HepG2 (cell line): ENCODE results near the gene PDIA4. TPM values are rescaled to one million over a fixed set of nuclear protein-coding genes. Genes with fewer than 3 reads are reported as not detected.

Source experiments
- CREB1 ChIP-seq, 2 experiments: fragments of 450-650 bp in 1 of 2; IDR thresholded peaks; 2 replicates each; pipeline ENCODE4 v1.6.1; 2016 to 2017; ENCODE audit warnings: control low read depth in 1 of 2, mild to moderate bottlenecking in 1 of 2, missing compliant biosample characterization in 1 of 2, missing genetic modification characterization in 1 of 2
- DRAP1 ChIP-seq: IDR thresholded peaks from 2 replicates; pipeline ENCODE4 v1.6.1; 2016; ENCODE audit warnings: missing genetic modification reagents, missing compliant biosample characterization
- EHMT2 ChIP-seq: fragments of 200-600 bp; sonication (generic); IDR thresholded peaks from 2 replicates; pipeline ENCODE4 v1.7.0; 2017; ENCODE audit warnings: antibody characterized with exemption, low read depth, low read length, borderline replicate concordance
- HOXD1 ChIP-seq: sonication (generic); formaldehyde crosslinking; IDR thresholded peaks from 2 replicates; pipeline ENCODE4 v1.5.0; 2020; ENCODE audit warnings: missing genetic modification reagents
- KMT2A ChIP-seq: sonication (generic); formaldehyde crosslinking; IDR thresholded peaks from 2 replicates; pipeline ENCODE4 v1.4.0; 2020; ENCODE audit warnings: missing genetic modification reagents
- RFXANK ChIP-seq: IDR thresholded peaks from 2 replicates; pipeline ENCODE4 v1.6.1; 2016
- SNAPC4 ChIP-seq: sonication (generic); formaldehyde crosslinking; IDR thresholded peaks from 2 replicates; pipeline ENCODE4 v1.4.0; 2020; ENCODE audit warnings: mild to moderate bottlenecking, missing genetic modification reagents
- ZBTB38 ChIP-seq: sonication (generic); formaldehyde crosslinking; IDR thresholded peaks from 2 replicates; pipeline ENCODE4 v1.5.1; 2020; ENCODE audit warnings: mild to moderate bottlenecking, missing genetic modification reagents
- ZMYM4 ChIP-seq: sonication (generic); formaldehyde crosslinking; IDR thresholded peaks from 2 replicates; pipeline ENCODE4 v1.8.1; 2023; ENCODE audit warnings: mild to moderate bottlenecking, missing genetic modification reagents
- ZNF614 ChIP-seq: IDR thresholded peaks from 2 replicates; pipeline ENCODE4 v1.6.1; 2018; ENCODE audit warnings: missing biosample characterization, missing genetic modification reagents, inconsistent platforms, borderline replicate concordance
- polyA plus RNA-seq, 8 experiments: library from polyadenylated mRNA; depleted of rRNA in 3 of 8; stranded (reverse) in 7 of 8; unstranded in 1 of 8; fragments of >200 nt; fragmentation: Illumina TruSeq in 4 of 8; extraction: Trizol in 4 of 8; gene quantifications; 2 replicates each; pipeline versions ENCODE4 v1.2.1 to v1.2.3, GENCODE V29; 2011 to 2016; ENCODE audit warnings: low read depth in 4 of 8, missing spikeins in 1 of 8, mixed read lengths in 1 of 8; ENCODE audit not compliant: insufficient read depth in 1 of 8
- total RNA-seq, 5 experiments: library from RNA; depleted of rRNA; stranded (reverse); fragments of >200 nt; fragmentation: Illumina TruSeq; extraction: Trizol; gene quantifications; 2 replicates each; pipeline ENCODE4 v1.2.3, GENCODE V29; 2016; ENCODE audit warnings: low read depth in 1 of 5
- TF ChIP-seq, protein P1 (sequence below): sonication (generic); formaldehyde crosslinking; conservative IDR thresholded peaks from 2 replicates; pipeline ENCODE4 v1.4.0; 2020; ENCODE audit warnings: mild to moderate bottlenecking, missing genetic modification reagents, moderate library complexity
- TF ChIP-seq, protein P2 (sequence below): sonication (generic); formaldehyde crosslinking; IDR thresholded peaks from 2 replicates; pipeline ENCODE4 v1.4.0; 2020; ENCODE audit warnings: missing genetic modification reagents

PDIA4 gene
- total and polyA plus RNA-seq, 2 of the 13 experiments (the other 11 are each of a cell fraction or from before 2014, with no cell fraction given) = 278 to 402 TPM

DNA sequence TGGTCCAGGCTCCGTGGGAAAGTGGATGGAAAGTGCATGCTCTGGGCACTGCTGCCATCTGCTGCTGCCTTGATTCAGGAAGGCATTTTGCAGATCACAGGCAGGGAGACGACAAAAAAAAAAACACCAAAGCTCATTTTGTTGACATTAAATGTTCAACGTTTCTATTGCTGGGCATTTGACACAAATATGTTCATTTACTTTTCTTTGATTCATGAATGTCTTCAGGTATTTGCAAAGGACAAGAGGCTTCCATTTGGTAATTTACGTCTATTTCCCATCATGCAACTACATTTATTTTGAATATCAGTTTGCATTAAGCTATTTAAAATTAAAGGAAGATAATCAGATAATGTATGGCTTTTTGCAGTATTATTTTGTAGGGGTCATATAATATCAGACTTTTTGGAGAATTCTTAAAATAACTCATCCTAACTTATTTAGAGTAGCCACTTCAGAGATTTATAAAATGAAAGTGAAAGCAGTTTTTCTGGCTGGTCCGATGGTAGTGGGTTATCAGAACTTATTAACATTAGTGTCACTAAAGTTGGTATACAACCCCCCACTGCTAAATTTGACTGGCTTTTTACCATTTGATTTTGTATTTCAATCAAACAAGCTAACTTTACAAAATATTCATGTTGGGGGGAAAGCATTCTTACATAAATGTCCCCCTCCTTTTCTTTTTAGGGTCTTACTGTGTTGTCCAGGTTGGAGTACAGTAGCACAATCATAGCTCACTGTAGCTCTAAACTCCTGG lies 65.3 kb downstream of the PDIA4 start (continued):
- TF ChIP-seq RFXANK (0 out of 2 replicates have a peak, but pooled peaks have one; percentile 45), CREB1 (IDR thresholded peaks at IDR 0.05) (no peak), CREB1 (CRISPR knock-in tag; IDR thresholded peaks at IDR 0.05) (peak; percentile 17; the same call in 1 of the 2 replicates), SNAPC4 (CRISPR knock-in tag) (peak; percentile 100), DRAP1 (CRISPR knock-in tag) (peak; percentile 13; the same call in 1 of the 2 replicates), ZNF614 (CRISPR knock-in tag) (0 out of 2 replicates have a peak, but pooled peaks have one; percentile 11), ZBTB38 (CRISPR knock-in tag) (no peak), KMT2A (CRISPR knock-in tag) (peak; percentile 26; the same call in 1 of the 2 replicates), EHMT2 (no peak), HOXD1 (CRISPR knock-in tag) (no peak), ZMYM4 (0 out of 2 replicates have a peak, but pooled peaks have one; percentile 24)
- TF ChIP-seq, protein P1, sequence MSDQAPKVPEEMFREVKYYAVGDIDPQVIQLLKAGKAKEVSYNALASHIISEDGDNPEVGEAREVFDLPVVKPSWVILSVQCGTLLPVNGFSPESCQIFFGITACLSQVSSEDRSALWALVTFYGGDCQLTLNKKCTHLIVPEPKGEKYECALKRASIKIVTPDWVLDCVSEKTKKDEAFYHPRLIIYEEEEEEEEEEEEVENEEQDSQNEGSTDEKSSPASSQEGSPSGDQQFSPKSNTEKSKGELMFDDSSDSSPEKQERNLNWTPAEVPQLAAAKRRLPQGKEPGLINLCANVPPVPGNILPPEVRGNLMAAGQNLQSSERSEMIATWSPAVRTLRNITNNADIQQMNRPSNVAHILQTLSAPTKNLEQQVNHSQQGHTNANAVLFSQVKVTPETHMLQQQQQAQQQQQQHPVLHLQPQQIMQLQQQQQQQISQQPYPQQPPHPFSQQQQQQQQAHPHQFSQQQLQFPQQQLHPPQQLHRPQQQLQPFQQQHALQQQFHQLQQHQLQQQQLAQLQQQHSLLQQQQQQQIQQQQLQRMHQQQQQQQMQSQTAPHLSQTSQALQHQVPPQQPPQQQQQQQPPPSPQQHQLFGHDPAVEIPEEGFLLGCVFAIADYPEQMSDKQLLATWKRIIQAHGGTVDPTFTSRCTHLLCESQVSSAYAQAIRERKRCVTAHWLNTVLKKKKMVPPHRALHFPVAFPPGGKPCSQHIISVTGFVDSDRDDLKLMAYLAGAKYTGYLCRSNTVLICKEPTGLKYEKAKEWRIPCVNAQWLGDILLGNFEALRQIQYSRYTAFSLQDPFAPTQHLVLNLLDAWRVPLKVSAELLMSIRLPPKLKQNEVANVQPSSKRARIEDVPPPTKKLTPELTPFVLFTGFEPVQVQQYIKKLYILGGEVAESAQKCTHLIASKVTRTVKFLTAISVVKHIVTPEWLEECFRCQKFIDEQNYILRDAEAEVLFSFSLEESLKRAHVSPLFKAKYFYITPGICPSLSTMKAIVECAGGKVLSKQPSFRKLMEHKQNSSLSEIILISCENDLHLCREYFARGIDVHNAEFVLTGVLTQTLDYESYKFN (CRISPR knock-in tag) = 0 out of 2 replicates have a peak, but pooled peaks have one; percentile 15
- TF ChIP-seq, protein P2, sequence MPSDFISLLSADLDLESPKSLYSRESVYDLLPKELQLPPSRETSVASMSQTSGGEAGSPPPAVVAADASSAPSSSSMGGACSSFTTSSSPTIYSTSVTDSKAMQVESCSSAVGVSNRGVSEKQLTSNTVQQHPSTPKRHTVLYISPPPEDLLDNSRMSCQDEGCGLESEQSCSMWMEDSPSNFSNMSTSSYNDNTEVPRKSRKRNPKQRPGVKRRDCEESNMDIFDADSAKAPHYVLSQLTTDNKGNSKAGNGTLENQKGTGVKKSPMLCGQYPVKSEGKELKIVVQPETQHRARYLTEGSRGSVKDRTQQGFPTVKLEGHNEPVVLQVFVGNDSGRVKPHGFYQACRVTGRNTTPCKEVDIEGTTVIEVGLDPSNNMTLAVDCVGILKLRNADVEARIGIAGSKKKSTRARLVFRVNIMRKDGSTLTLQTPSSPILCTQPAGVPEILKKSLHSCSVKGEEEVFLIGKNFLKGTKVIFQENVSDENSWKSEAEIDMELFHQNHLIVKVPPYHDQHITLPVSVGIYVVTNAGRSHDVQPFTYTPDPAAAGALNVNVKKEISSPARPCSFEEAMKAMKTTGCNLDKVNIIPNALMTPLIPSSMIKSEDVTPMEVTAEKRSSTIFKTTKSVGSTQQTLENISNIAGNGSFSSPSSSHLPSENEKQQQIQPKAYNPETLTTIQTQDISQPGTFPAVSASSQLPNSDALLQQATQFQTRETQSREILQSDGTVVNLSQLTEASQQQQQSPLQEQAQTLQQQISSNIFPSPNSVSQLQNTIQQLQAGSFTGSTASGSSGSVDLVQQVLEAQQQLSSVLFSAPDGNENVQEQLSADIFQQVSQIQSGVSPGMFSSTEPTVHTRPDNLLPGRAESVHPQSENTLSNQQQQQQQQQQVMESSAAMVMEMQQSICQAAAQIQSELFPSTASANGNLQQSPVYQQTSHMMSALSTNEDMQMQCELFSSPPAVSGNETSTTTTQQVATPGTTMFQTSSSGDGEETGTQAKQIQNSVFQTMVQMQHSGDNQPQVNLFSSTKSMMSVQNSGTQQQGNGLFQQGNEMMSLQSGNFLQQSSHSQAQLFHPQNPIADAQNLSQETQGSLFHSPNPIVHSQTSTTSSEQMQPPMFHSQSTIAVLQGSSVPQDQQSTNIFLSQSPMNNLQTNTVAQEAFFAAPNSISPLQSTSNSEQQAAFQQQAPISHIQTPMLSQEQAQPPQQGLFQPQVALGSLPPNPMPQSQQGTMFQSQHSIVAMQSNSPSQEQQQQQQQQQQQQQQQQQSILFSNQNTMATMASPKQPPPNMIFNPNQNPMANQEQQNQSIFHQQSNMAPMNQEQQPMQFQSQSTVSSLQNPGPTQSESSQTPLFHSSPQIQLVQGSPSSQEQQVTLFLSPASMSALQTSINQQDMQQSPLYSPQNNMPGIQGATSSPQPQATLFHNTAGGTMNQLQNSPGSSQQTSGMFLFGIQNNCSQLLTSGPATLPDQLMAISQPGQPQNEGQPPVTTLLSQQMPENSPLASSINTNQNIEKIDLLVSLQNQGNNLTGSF (CRISPR knock-in tag) = no peak
